GM18520 (cell line): ENCODE data around the gene EGFLAM.
"Not testable (repeated sequence)": the region's sequence is repeated elsewhere in the genome, so short reads cannot be mapped to it uniquely, and the experiment has no call there.

Source experiments
- ATAC-seq: cut with Tn5 transposase; IDR thresholded peaks from one replicate; pipeline ENCODE4 v1.9.1; 2021; ENCODE audit not compliant: unreplicated experiment

The EGFLAM gene

GRCh38 chr5:38323645-38324295, 65.4 kb downstream of the EGFLAM start:
- no peak for ATAC-seq

GRCh38 chr5:38329132-38329715, 70.9 kb downstream of the EGFLAM start:
- ATAC-seq = no peak

- no peak for ATAC-seq
Measured at GRCh38 chr5:38330207-38330606, 71.8 kb downstream of the EGFLAM start.

GRCh38 chr5:38331831-38332230, 73.5 kb downstream of the EGFLAM start:
- ATAC-seq = no peak

GRCh38 chr5:38333181-38333580, 74.8 kb downstream of the EGFLAM start:
- not testable (repeated sequence) for ATAC-seq

- no peak for ATAC-seq
Measured at GRCh38 chr5:38338455-38338854, 80.1 kb downstream of the EGFLAM start.

GRCh38 chr5:38339446-38339845, 81.1 kb downstream of the EGFLAM start:
- ATAC-seq = no peak

- ATAC-seq = no peak
Measured at GRCh38 chr5:38341056-38341455, 82.7 kb downstream of the EGFLAM start.

- ATAC-seq = no peak
Measured at GRCh38 chr5:38341641-38342040, 83.3 kb downstream of the EGFLAM start.

GRCh38 chr5:38342261-38342660, 83.9 kb downstream of the EGFLAM start:
- no peak for ATAC-seq

- ATAC-seq = no peak
Measured at GRCh38 chr5:38344891-38345290, 86.5 kb downstream of the EGFLAM start.

- no peak for ATAC-seq
Measured at GRCh38 chr5:38346593-38346992, 88.2 kb downstream of the EGFLAM start.

- ATAC-seq = no peak
Measured at GRCh38 chr5:38347040-38347763, 88.8 kb downstream of the EGFLAM start.

GRCh38 chr5:38347896-38348295, 89.5 kb downstream of the EGFLAM start:
- no peak for ATAC-seq

- ATAC-seq = no peak
Measured at GRCh38 chr5:38360323-38361061, 102.1 kb downstream of the EGFLAM start.

GRCh38 chr5:38362713-38363112, 104.4 kb downstream of the EGFLAM start:
- ATAC-seq = no peak

GRCh38 chr5:38364825-38365224, 106.5 kb downstream of the EGFLAM start:
- ATAC-seq = no peak

GRCh38 chr5:38367410-38367809, 109.1 kb downstream of the EGFLAM start:
- ATAC-seq = no peak

- ATAC-seq = no peak
Measured at GRCh38 chr5:38367966-38368365, 109.6 kb downstream of the EGFLAM start.

- no peak for ATAC-seq
Measured at GRCh38 chr5:38369692-38370091, 111.3 kb downstream of the EGFLAM start.

GRCh38 chr5:38370358-38371100, 112.2 kb downstream of the EGFLAM start:
- no peak for ATAC-seq
